DMS79 treated with DMSO at 0.1 percent for 48 hours (cell line): Measurements from ENCODE around the gene MTCL1.

Experiments used
- DNase-seq: peaks from one replicate; lab custom pipeline; 2025; lab: John Stamatoyannopoulos, UW

MTCL1 gene

DNA sequence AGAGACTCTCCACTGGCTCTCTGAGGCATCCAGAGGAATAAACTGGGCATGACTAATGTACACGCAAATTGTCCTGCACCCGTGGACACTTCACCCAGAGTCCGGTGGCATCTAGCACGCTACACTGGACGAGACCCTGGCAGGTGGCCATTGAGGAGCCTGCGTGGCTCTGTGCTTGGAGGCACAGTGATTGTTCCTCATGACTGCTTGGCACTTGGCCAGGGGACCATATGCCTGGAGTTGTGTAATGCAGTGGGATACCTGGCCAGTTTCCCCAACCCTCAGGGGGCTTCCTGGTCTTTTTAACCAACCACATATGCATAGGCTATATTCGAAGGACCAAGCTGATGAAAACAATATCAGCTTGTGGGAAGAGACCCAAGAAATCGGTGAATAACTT, 66.6 kb downstream of the MTCL1 start:
- DNase-seq: peak; percentile 80

DNA sequence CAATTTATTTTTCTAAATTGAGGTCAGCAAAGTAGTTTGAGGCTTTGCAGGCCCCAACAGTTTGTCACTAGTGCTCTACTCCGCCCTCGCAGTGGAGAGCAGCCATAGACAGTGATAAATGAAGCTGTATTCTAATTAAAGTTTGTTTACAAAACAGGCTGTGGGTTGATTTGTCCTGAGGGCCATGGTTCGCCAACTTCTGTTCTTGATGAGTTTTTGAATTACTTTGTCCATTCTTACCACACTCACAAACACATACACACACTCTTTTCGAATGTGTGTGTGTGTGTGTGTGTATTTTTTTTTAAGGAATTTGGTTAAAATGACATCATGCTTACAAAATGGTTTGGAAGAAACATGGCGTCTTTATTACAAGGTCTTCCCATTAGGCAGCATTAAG, 68.6 kb downstream of the MTCL1 start:
- no peak for DNase-seq

DNA sequence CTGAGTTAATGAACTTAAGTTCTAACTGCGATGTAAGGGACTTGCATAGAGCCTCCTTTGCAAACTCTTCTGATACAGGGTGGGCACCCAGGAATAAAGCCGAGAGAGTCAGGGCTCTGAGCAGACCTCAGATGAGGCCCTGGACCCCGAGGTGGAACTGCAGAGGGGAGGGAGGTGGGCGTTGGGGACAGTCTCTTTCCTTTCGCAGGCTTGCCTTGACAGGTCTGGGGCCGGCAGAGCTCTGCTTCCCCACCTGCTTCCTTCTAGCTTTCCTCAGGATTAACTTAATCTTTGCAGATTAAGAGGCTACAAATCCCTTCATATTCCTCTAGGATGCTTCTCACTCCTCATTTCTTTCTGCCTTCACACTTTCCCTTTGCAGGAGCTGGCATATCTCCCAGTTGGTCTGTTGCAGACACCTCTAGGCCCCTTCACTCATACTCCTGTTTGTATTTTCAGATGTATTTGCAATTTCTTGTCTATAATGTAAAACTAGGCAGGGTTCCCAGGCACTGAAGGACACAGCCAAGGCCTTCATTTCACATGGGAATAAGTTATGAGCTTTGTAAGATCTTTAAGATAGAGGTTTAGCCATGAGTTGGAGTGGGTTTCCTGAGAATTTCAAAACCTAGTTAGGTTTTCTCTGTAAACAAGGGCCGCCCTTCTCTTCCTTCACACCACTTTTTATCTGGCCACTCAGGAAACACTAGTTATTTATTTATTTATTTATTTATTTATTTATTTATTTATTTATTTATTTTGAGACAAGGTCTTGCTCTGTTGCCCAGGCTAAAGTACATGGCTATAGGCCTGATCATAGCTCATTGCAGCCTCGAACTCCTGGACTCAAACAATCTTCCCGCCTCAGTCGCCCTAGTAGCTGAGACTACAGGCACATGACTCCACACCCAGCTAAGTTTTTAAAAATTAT, 70.9 kb downstream of the MTCL1 start:
- no peak for DNase-seq

DNA sequence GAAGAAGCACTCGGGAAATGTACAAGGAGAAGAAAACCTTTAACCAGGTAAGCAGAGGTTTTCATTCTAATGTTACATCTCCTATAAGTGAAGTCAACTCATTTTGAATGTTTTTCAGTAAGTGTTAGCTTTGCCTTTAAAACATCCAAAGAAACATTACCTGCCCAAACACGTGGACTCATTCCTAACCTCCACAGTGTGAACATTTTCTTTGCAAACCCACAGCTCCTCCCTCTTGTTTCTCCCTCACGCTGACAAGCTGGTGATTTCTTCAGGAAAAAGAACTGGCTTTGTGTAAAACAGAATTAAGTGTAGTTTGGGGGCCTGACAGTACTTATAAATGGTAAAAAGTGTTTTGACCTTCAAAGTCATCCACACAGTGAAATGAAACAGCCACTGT, 72.5 kb downstream of the MTCL1 start:
- DNase-seq: no peak

DNA sequence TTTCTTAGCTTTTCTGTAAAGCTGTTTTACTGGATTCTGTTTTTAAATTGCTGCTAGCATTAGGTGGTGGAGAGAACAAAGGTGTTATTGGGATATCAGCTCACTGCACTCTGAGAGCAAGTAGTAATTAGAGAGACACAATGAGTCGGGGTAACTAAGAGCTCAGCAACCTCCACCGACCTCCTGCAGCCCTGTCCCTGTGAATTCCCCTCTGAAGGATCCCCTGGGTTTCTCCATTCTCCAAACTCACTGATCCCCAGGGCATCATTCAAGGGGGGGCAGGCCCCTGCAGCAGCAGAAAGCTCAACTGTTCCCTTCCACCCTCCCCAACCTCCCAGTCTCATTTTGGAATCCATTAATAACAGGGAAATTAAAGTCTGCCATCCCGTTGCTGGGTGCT, 73.0 kb downstream of the MTCL1 start:
- no peak for DNase-seq

DNA sequence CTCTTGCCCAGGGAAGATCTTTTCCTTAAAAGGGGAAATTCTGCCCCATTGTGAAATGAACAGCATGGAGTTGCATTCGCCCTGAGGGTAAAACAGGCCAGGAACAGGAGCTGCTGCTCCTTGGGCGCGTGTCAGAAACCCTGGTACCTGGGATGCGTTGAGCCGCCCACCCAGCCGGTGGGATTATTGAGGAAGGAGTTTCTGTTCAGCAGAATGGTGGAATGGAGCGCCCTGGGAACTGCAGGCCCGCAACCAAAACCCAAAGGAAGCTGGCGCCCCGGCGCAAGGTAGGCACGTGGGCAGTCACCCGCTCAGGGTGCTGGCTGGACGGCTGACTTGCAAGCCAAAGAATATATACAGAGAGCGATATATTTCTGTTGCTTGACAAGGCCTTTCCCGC, 73.5 kb downstream of the MTCL1 start:
- DNase-seq: no peak

DNA sequence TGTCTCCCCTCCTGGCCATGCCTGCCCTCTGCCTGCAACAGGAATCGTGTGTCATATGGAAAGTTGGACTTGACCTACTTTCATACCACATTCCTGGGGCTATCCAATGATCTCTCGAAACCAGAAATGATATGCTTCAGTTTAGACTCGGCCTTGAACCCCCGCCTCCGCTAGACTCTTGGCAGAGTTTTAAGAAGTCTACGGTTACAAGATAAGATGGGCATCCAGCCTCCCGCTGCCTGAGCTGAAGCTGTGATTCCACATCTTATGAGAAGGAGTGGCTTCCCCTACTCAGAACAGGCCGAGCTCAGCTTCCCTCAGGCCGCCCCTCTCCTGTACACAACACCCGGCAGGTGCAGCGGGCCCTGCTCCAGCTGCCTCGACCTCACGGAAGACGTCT, 73.9 kb downstream of the MTCL1 start:
- no peak for DNase-seq

DNA sequence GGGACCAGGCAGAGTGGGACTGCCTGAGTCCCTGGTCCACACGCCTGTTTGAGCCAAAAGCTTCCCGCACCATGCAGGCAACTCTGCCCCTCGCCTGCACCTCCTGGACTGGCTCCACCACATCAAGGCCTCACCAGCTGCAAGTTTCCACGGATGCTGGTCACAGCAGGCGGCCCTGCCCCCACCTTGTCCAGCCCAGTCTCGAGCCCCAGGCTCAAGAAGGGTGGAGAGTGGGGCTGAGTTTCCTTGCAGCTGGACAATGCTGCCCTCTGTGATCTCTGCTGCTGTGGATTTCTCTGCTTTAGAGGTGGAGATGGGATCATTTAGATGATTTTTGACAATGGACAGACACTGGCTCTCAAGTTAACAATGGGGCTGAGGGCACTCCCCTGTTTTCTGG, 74.9 kb downstream of the MTCL1 start:
- DNase-seq: no peak

DNA sequence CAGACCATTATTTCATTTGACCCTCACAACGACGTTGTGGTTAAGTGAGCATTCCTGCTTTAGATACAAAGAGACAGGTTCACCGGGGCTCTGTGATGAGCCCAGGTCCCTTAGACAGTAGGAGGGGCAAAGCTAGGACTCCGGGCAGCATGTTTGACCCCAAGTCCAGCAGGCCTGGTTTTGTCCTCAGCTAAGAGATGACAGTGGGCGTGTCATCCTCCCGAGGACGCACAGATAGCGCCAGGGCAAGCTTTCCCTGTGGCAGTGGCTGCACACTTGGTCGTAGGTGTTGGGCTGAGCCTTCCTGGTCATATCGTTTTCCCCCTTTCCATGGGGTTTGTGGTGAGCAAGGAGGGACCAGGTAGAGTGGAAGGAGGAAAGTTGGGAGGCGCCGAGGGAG, 76.3 kb downstream of the MTCL1 start:
- DNase-seq: no peak

DNA sequence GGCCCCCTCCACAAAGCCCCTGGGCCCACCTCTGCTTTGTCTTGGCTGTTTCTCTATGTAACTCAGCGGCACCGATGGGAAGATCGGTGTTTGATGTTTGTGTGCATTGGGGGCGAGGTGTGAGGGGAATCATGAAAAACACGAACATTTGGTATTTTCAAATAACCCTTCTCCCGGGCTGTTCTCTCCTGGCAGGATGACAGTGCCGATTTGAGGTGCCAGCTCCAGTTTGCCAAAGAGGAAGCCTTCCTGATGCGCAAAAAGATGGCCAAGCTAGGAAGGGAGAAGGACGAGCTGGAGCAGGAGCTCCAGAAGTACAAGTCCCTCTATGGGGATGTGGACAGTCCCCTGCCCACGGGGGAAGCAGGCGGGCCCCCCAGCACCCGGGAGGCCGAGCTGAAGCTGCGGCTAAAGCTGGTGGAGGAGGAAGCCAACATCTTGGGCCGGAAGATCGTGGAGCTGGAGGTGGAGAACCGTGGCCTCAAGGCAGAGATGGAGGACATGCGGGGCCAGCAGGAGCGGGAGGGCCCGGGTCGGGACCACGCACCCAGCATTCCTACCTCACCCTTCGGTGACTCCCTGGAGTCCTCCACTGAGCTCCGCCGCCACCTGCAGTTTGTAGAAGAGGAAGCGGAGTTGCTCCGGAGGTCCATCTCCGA, 78.1 kb downstream of the MTCL1 start:
- no peak for DNase-seq

DNA sequence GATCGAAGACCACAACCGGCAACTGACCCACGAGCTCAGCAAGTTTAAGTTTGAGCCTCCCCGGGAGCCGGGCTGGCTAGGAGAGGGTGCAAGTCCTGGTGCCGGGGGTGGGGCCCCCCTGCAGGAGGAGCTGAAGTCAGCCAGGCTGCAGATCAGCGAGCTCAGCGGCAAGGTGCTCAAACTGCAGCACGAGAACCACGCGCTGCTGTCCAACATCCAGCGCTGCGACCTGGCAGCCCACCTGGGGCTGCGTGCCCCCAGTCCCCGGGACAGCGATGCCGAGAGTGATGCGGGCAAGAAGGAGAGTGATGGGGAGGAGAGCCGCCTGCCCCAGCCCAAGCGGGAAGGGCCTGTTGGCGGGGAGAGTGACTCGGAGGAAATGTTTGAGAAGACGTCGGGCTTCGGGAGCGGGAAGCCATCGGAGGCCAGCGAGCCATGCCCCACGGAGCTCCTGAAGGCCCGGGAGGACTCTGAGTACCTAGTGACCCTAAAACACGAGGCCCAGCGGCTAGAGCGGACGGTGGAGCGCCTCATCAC, 78.7 kb downstream of the MTCL1 start:
- DNase-seq: no peak

DNA sequence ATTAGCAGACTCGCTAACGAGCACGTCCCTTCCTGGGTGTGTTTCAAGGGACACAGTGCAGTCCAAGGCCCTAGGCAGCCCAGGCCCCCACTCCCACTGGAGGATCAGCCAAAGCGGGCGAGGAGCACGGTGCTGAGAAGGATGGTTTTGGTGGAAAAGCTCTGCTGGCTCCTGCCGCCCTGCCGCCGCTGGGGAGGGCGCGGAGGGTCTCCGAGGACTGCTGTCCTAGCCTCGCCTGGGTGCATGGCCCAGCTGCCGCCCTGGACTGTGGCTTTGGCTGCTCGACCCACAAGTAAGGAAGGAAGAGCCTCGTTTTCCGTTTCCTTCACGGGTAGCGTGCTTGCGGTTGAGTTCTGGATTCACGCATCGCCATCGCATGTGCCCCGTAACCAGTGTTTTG, 79.9 kb downstream of the MTCL1 start:
- no peak for DNase-seq

DNA sequence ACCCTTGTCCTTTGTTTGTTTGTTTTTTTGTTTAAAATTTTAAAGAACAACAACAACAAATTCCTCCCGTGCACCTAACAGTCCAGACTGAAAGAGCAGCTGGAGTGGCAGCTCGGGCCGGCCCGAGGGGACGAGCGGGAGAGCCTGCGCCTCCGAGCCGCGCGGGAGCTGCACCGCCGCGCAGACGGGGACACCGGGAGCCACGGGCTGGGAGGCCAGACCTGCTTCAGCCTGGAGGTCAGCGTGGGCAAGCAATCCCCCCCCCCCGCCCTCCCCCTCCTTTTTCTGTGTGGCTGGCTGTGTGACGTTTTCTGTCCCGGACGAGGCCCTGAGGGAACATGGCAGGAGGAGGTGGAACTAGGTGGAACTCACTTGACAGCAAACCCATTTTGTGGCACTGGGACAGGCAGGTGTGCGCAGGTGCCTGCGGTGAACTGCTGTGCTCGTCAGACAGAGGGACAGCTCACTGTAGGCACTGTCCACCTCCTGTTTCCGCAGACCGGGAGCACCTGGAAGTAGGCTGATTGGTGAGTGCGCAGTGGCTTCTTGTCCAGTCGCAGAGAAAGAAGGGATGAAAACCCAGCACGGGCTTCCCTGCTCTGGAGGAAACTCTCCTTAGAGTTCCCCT, 80.6 kb downstream of the MTCL1 start:
- DNase-seq: no peak

DNA sequence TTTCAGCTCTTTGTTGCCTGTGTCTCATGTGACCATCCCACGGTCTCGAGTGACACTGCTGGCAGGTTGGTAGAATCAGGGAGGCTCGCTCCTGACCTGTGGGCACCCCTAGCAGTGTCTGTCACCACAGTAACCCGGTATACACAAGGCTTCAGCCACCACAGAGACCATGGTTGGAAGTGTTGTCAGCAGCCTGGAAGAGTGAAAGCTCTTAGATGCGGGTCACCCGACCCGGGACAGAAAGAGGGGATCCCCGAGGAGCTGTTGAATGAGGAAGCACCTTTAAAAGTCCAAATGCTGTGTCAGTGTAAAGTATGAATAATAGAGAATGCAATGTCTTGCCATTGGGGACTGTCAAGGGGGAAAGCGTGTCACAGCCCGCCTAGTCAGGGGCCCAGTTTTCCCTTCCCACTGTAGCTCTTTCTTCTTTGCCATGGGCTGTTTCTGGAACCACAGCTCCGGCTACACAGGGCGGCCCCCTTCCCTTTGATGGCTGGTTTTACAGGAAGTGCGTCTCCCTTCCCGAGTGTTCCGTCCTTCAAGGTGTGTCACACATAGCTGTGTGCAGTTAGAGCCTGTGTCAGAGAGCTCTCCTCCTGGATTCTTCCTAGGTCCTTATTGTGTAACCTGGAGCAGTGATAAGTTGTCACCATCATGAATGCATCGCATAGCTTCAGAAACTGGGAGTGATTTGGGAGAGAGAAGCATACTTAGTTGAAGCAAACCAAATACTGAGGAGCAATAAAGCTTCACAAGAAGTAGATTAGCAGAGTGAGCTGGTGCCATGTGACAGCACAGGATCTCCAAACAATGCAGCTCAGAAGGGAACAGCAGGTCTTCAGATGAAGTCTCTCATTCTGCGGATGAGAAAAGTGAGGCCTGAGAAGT, 81.4 kb downstream of the MTCL1 start:
- DNase-seq: no peak

DNA sequence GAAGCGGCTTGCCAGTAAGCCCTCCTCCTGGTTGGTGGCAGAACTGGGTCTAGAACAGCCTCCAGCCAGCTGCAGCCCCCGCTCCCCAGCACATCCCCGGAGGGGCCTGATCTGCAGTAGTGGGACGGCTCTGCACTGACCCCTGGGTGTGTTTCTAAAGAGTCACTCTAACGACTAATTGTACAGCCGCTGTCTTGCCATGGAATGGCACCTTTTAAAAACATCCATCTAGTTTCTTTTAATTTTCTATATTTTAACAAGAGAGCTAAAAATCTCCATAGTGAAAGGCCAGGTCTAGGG, 82.0 kb downstream of the MTCL1 start:
- DNase-seq: no peak

DNA sequence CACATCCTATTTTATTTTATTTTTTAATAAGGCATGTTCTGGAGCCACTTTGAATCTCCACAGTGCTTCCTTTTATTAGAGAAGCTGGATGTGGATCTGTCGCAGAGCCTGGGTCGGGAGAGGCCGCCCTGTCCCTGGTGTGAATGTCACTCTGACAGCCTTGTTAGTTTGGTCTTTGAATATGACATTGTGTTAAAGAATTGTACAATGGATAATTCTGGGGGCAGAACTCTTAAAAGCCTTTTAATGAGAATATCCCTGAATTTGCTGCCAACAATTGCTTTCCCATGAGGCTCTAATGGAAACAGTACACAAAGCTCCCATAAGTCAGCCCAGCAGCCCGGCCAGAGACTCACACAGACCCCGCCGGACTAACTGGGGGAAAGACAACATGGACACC, 82.4 kb downstream of the MTCL1 start:
- no peak for DNase-seq

DNA sequence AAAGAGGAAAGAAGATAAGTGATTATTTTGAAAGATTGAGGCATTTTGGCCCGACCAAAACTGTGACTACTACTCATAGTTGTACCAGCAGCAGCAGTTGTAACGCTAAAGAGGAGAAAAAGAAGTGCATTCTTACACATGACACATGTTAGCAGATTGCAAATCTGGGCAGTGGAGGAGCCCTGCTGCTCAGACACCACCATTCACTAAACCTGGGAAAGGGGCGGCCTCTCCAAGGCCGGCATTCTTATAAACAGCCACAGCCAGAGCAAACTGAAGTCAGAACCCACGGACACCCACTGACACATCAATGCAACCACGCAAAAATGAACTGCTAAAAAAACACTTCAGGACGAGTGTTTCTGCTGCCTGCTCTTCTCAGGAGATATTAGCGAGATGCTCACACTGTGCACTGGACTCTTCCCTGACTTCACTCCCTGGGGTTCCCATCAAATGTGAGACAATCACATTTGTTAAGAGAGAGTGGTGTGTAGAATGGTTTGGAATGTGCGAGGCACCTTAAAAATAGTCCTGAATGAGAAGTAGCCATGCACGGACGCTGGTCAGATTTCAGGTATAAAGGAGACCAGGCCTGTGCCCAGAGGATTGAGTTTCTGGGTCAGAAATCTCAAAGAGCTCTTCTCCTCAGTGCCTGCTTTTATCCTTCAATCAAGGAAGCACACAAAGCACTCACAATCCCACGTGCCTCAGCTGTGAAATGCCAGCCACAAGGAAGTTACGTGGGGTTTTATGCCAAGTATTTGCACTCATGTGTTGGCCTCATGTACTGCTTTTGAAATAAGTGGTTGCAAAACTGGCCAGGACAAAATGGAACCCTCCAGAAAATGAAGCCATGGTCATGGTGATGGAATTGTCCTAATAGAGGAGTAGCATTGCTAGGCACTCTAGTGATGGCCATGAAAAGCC, 83.4 kb downstream of the MTCL1 start:
- peak; percentile 19 for DNase-seq

DNA sequence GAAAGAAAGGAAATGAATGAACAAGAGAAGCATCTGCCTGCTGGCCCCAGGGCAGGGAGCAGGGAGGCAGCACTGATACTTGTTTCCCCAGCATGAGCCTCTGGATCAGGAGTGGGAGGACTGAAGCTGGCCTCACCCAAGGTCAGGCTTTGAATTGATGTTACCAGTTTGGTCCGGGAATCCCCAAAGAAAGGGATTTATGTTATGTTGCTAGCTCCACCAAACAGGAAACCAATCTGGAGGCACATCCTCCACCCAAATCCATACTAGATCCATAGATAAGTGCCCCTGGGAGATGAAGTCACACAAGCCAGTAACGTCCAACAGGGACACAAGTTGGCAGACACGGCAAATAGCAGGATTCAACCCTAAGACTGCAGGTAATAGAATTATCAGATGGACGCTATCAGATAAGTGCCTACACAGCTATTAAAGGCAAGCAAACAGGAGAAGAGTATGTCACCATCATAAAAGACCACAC, 85.9 kb downstream of the MTCL1 start:
- no peak for DNase-seq

DNA sequence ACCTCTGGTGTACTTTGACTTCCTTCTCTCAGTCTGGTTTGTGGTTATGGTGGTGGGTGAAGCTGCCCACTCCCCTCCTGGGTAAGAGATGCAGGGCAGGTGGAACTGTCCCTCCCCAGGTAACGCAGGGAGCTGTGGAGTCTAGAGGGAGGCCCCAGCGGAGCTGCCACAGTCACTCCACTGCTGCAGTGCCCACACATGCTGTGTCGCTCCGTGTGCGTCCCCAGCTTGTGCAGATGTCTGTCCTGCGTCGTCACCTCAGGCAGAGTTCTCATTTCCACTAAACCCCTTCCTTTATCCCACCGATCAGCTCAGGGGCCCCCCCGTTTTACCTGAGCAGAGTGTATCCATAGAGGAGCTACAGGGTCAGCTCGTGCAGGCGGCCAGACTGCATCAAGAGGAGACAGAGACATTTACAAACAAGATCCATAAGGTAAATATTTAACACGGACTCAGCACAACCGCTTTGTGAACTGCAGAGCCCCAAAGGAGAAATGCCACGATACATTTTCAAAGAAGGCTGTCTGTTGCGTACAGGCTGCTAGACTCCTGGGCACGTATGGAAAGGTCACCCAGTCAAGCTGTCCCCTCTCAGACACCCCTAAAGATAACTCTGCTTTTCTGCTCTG, 87.4 kb downstream of the MTCL1 start:
- DNase-seq: no peak

DNA sequence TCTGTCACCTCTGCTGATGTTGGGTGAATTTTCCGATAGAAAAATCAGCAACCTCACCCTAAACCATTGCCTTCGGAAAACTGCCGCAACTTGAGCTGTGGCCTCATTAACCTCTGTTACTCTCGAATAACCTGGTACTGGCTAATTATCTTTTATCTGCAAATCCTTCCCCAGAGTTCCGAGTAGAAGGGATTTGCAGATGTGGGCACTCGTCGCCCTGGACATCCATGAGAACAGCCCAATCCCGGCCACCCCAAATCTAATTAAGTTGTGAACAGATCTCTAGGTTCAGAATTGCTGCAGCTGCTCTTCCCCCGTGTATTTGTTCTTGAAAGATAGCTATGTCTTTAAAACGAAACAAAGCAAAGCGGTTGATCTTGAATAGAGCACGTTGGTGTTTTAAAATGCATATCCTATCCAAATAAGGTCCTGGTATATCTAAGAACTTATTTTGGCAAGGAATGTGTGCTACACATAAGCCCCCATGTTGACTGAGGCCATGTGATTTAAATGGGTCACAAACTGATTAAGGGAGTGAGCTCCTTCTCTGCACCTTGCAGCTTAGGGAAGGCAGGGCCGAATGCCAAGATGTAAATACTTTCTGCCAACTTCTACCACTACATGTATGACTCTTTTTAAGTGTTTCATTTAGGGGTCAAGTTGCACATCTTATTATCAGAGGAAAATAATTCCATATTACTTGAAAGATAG, 88.2 kb downstream of the MTCL1 start:
- no peak for DNase-seq
